A172 (cell line): ENCODE data around the gene HOXC6. TPM values are rescaled to one million over a fixed set of nuclear protein-coding genes. Genes with fewer than 3 reads are reported as not detected.
"Not testable (repeated sequence)": the region's sequence is repeated elsewhere in the genome, so short reads cannot be mapped to it uniquely, and the experiment has no call there.

Experiments used
- DNase-seq: peaks from one replicate; pipeline ENCODE4 v3.0.0-alpha.2; 2015; ENCODE audit warnings: low spot score
- total RNA-seq: library from RNA; depleted of rRNA; stranded (reverse); fragments of >200 nt; shearing (Covaris generic); gene quantifications from 2 replicates; pipeline ENCODE4 v1.2.3, GENCODE V29; 2014; rRNA removed

The HOXC6 gene
- total RNA-seq, 1 experiment from 2014 or later = 0.31 TPM

DNA sequence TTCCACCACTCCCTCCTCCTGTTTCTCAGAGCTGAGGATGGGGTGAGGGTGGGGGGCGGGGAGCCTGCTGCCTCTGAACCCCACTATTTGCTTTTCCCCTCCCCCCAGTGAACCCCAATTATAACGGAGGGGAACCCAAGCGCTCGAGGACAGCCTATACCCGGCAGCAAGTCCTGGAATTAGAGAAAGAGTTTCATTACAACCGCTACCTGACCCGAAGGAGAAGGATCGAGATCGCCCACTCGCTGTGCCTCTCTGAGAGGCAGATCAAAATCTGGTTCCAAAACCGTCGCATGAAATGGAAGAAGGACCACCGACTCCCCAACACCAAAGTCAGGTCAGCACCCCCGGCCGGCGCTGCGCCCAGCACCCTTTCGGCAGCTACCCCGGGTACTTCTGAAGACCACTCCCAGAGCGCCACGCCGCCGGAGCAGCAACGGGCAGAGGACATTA lies 26.5 kb downstream of the HOXC6 start:
- no peak for DNase-seq

DNA sequence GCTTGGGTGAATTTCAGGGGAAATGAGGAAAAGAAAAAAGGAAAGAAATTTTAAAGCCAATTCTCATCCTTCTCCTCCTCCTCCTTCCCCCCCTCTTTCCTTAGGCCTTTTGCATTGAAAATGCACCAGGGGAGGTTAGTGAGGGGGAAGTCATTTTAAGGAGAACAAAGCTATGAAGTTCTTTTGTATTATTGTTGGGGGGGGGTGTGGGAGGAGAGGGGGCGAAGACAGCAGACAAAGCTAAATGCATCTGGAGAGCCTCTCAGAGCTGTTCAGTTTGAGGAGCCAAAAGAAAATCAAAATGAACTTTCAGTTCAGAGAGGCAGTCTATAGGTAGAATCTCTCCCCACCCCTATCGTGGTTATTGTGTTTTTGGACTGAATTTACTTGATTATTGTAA lies 27.3 kb downstream of the HOXC6 start:
- no peak for DNase-seq

DNA sequence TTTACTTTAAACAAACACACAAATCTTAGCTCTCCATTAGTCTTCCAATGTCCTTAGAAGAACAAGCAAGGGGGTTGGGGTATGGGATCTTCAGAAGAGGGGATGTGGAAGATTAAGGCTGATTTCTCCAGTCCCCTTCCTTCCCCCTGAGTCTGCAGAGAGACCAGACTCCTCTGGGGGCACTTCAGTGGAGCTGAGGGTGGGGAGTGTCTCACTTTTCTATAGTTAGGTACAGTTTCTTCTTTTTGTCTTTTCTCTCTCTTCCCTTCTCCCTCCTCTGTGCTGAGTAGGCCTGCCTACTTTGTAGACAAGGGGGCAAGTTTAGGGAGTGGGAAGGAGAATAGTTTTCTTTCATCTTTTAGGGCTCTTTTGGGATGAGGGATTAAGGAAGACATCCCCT lies 27.9 kb downstream of the HOXC6 start:
- no peak for DNase-seq

DNA sequence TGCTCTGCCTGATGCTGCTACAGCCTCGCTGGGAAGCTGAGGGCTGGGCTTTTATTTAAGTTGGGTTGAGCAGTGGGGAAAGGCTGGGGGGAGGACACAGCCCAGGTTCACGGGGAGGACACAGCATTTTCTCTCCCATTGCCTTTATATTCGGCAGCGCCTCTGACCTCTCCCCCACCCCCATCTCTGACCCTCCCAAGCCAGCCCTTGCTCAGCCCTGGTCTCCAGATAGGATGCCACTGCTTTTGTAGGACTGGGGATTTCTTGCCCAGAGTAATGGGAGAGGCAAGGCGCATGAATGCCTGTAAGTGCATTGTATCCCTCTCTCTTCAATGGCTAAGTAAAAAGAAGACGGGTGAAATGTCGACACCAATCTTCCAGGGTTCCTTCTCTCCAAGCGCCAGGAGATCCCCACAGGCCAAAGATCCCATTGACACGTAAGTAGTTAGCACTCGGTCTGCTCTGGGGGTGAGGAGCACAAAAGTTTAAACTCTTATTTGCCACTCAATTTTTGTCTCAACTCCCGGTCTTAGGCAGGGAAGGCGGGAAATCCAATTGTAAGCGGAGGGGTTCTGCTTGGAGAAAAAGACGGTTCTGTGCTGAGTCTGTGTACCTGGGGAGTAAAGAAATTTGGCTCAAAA lies 30.0 kb downstream of the HOXC6 start:
- DNase-seq = no peak

DNA sequence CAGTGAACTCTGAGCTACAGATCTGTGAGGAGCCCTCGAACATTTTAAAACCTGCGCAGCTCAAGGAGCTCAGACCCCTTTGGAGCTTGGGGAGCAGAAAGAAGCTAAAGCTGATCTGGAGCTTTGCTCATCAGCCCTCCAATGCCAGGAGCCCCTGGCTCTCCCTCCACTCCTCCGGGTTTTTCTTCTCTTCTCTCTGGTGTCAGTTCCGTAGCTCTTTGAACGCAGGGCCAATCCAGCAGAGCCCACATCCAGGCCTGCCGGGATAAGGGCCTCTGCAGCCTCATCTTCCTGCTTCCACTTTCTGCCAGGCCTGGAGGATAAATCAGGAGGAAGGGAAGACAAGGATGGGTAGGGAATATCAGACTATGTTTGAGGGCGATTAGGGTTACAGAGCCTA lies 31.4 kb downstream of the HOXC6 start:
- DNase-seq = no peak

DNA sequence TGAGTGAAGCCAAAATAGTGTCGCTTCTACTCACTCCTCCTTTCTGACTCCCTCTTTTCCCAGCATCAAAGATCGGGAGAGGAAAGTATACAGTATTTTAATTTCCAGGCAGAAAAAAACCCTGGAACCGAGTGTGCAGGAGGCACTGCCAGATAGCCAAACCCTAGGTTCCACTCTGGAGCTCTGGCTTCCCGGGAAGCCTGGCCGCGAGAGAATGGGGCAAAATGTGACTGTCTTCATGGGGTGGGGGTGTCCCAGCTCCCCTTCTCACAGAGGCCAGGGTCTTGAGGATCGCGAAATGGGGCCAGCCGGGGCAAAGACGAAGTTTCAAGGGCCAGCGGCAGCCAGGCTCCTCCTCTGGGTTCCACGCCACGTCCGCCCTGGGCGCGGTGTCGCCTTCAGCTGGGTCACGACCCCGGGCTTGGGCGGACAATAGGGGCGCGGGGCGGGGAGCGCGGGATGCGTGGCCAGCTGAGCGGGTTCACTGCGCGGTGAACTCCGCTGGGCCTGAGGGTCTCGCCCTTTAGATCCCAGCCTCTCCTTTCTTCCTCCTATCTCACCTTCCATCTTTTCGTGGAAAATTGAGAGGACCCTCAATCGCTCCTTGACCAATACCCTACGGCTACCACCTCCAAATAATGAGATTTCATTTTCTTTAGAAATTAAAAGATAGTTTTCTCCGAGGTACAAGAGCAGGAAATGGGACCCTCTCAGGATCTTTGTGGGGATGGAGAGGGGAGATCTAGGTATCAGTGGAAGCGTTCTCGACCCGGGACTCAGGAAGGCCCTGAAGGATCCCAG lies 32.1 kb downstream of the HOXC6 start:
- no peak for DNase-seq

DNA sequence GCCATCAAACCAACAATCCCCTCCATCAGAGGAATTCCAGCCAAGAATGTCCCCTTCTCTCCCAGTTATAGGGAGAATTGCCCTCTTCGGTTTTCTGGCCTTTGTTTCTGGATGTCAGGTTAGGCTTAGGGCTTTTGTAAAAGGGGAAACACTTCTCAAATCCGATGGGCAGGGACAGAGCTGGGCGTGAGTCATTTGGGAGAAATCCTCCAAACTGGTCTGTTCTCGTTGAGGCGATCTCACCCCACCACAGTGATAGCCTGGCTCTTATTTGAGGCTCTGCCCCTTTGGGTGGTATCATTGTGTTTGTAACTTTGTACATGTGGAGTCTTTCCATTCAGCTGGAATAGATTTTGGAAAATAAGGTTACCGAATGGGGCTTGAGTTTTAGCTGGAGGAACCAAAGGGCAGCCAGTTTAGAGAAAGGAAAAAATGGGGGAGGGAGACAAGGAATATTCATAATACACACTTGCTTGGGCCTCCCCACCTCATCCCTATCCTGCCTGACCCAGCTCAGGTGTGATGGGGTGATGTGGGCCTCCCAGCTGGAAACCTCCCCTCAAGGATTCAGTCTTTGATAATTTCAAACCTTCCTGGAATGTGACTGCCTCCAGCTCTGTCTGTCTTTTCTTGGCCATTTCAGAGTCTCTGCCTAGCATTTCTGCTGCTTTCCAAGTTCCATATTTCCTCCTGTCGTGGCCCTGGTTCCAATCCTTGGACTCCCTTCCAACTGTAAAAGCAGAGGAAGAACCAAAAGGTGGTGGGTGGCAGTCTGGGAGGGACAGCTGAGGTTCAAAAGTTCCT lies 32.9 kb downstream of the HOXC6 start:
- DNase-seq = no peak

DNA sequence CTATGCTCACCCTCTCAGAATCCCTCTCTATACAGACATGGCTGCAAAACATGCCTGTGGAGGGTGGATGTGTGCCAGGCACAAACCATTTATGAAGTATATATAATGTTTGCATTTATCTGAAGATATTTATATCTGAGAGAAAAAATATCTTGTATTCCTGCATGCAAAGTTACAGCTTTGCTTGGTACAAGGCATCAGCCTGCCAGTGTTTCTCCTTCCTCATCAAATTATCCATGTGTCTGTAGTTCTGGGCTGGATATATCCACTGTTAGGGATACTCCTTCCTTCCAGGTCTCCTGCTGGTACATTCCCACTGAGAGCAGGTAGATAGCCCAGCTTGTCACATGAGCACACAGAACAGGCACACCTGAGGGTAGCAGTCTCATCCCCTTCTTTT lies 37.4 kb downstream of the HOXC6 start:
- DNase-seq = no peak

DNA sequence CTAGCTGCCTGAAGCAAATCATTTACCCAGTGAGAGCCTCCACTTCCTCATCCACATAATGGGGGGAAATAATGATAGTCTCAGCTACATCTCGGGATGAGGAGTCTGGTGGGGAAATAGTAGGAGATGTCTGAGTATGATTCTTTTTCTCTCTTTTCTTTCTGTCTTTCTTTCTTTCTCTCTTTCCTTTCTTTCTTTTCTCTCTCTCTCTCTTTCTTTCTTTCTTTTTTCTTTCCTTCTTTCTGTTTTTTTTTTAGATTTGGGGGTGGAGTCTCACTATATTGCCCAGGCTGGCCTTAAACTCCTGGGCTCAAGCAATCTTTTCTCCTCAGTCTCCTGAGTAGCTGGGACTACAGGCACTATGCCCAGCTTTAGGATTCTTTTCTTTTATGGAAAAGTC lies 38.2 kb downstream of the HOXC6 start:
- no peak for DNase-seq

DNA sequence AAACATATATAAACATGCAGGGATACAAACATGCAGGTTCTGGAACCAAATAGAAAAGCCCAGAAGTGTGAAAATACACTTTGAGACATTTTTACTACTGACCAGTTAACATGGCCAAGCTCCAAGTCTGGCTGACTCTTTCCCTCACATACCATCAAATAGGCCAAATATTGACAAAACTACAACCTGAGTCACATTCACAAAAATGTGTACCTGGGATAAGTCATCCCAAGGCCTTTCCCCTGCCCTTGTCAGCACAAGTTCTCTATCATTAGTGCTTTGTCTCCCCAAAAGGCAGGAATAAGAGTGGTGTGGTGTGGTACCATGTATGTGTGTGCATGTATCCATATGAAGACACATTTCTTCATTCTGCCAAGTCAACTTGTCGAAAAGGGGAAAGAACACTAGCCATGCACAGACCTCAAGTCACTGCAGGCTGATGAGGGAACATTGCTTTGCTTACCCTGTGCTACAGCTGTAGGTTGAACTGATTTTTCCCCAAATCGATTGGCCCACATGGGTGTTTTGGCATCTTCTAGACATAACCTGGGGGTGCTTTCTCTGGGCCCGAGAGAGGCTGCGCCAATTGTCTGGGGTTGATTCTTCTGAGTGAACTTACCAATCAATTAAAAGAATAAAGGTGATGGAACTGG lies 40.3 kb downstream of the HOXC6 start:
- DNase-seq = no peak

DNA sequence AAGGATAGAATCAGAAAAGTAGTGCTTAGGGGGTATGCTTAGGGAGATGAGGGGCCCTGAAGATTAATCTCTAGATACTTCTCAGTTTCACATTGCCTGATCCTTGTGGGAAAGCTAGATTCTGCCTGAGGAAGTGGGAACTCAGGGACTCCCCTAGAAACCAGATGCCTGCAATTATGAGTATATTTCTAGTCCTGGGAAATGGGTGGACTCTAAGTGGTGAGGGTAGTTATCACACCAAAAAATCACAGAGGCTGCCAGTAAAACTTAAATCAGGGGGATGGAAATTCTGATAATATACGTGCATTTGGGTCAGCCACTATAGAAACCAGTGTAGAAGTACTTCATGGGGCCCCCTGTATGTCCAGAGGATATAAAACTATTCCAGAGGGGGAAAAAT lies 43.7 kb downstream of the HOXC6 start:
- no peak for DNase-seq

DNA sequence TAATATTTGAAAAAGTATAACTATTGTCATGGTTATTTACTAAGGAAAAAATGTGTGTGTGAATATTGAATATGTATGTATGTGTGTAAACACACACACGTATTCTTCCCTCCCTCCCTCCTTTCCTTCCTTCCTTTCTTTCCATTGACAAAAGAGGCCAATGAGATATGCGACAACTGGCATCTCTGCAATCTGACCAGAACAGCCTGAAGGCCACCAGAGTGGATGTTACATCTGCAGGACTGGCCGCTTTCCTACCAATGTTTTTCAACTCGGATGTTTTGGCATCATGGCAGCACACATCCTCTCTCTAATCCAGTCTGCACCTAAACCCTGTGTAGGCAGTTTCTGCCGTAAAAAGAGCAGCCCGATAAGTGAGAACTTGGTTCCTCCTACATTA lies 46.1 kb downstream of the HOXC6 start:
- DNase-seq = no peak

DNA sequence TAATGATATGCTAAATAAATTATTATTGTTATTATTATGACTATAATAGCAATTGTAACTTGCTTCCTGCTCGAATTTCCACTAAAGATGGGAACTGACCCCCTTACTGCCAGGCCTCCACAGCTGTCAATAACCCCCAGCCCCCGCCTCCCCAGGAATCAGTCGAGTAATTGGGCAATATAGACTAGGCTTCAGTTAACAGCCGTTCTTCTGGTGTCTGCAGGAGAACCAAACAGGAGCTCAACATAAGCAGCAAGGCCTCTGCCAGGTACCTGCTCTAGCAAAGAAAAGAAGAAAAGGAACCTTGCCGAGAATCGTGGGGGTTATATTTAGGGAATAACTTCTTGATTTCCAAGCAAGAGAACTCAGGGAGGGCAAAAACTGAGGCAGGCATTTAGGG lies 47.2 kb downstream of the HOXC6 start:
- DNase-seq = no peak

DNA sequence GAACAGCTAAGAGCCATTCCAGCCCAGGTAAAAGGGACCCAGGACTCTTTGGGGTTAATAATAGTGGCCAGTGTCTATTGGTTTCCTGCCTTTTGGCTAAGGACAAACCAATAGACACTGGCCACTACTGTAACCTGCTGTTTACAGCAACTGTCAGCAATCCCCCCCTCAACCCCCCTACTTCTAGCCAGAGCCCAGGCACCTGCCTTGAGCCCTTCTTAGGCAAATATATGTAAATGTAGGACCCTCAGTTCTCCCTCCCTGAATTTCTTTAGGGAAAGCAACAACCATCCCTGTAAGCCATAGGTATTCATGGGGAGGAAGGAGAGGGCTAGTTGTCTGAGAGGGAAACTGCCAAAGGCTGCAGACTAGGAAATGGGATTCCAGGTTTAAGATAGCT lies 47.7 kb downstream of the HOXC6 start:
- DNase-seq = no peak

DNA sequence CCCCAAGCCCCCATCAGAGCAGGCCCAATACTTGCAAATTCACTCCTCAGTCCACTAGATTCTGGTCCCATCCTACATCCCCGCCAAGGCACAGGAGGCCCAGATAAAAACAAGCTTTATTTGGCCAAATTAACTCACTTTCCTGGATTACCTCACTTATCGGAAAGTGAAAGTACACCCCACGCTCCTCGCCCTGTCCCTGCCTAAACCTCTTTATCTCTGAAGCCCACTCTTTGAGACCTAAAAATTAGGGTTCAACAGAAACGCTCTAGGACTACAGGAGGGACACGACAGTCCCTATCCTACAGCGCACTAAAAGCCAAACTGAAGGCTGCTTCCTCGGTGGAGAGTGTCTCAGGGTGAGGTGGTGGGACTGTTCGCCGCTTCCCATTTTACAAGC lies 49.6 kb downstream of the HOXC6 start:
- DNase-seq = not testable (repeated sequence)

DNA sequence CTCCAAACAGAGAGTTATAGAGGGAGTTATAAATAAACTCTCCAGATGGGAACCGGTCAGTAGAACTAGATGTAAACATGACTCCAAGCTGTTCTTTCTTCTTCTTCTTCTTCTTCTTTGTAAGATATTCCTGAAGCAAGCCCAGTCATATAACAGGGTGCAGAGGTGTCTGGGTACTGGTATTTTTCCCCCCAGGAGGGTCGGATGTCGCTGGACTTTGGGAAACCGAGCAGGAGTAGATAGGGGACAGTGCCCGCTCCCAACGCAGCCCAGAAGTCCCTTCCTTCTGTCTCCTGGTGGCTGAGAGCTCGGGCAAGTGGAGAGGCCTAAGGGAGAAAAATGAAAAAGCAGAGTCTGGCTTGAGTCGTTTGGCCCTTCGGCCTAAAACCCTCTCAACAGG lies 50.9 kb downstream of the HOXC6 start:
- DNase-seq = not testable (repeated sequence)

Other genes starting within 250 kb of the HOXC6 start
- 7.5 and 8.9 TPM in 2 replicates for gene HOXC13, start 89.6 kb upstream of the HOXC6 start, total RNA-seq
- not detected in 2 replicates for gene HOXC12, start 73.5 kb upstream of the HOXC6 start, total RNA-seq
- 1.0 and 2.3 TPM in 2 replicates for gene HOXC11, start 55.3 kb upstream of the HOXC6 start, total RNA-seq
- 8.4 and 9.8 TPM in 2 replicates for gene HOTAIR, start 53.5 kb upstream of the HOXC6 start, total RNA-seq
- 4.4 and 4.9 TPM in 2 replicates for gene HOXC10, start 43.3 kb upstream of the HOXC6 start, total RNA-seq
- gene HOXC9, start 28.3 kb upstream of the HOXC6 start, total RNA-seq = 6.3 and 11.0 TPM in 2 replicates
- not detected in 2 replicates for gene HOXC8, start 19.5 kb upstream of the HOXC6 start, total RNA-seq
- gene HOXC5, start 4.6 kb downstream of the HOXC6 start, total RNA-seq = 0.57 TPM in 1 of 2 replicates, not detected in the other
- gene HOXC4, start 25.4 kb downstream of the HOXC6 start, total RNA-seq = not detected in 2 replicates
- 27.2 and 37.8 TPM in 2 replicates for gene SMUG1, start 160.5 kb downstream of the HOXC6 start, total RNA-seq